HG02885 (cell line): Measurements from ENCODE around the gene HK3.

ENCODE experiments used
- ATAC-seq: cut with Tn5 transposase; IDR thresholded peaks from one replicate; pipeline ENCODE4 v1.9.1; 2021; ENCODE audit warnings: mild to moderate bottlenecking; ENCODE audit not compliant: unreplicated experiment, poor library complexity

HK3 gene

GRCh38 chr5:176904276-176904675 lies 5.1 kb upstream of the HK3 start:
- no peak for ATAC-seq

- ATAC-seq: no peak
These were observed 3.9 kb upstream of the HK3 start for GRCh38 chr5:176902911-176903664.

- no peak for ATAC-seq
These were observed 3.1 kb upstream of the HK3 start for GRCh38 chr5:176902102-176902814.

GRCh38 chr5:176901260-176902101 lies 2.3 kb upstream of the HK3 start:
- ATAC-seq: peak; percentile 56

GRCh38 chr5:176900780-176901204 lies 1.6 kb upstream of the HK3 start:
- ATAC-seq: no peak

- ATAC-seq: no peak
These were observed 1.0 kb upstream of the HK3 start for GRCh38 chr5:176899946-176900779.

GRCh38 chr5:176897263-176897662 lies 1.9 kb downstream of the HK3 start:
- ATAC-seq: no peak

- ATAC-seq: no peak
These were observed 3.3 kb downstream of the HK3 start for GRCh38 chr5:176895831-176896230.

GRCh38 chr5:176894298-176894697 lies 4.8 kb downstream of the HK3 start:
- no peak for ATAC-seq

GRCh38 chr5:176892663-176893062 lies 6.5 kb downstream of the HK3 start:
- ATAC-seq: no peak

- ATAC-seq: no peak
These were observed 7.7 kb downstream of the HK3 start for GRCh38 chr5:176891331-176891958.

- no peak for ATAC-seq
These were observed 8.5 kb downstream of the HK3 start for GRCh38 chr5:176890455-176891330.

GRCh38 chr5:176889321-176890280 lies 9.5 kb downstream of the HK3 start:
- no peak for ATAC-seq

GRCh38 chr5:176888865-176889165 lies 10.3 kb downstream of the HK3 start:
- ATAC-seq: no peak

GRCh38 chr5:176888016-176888864 lies 10.9 kb downstream of the HK3 start:
- ATAC-seq: no peak

- no peak for ATAC-seq
These were observed 11.8 kb downstream of the HK3 start for GRCh38 chr5:176887252-176887849.
